CD4-positive, alpha-beta T cell treated with Interleukin-15 for 4 hours (primary cell): ENCODE results near the gene CD96.

Experiments
- DNase-seq: peaks from one replicate; pipeline ENCODE4 v3.0.0-alpha.2; 2020; ENCODE audit warnings: low spot score

CD96 gene

GRCh38 chr3:111676211-111677006 lies 134.4 kb downstream of the CD96 start:
- DNase-seq, result peak; percentile 36

GRCh38 chr3:111677007-111677392 lies 135.0 kb downstream of the CD96 start:
- no peak for DNase-seq

- no peak for DNase-seq
These were observed 139.8 kb downstream of the CD96 start for GRCh38 chr3:111681661-111682426.

GRCh38 chr3:111684640-111685039 lies 142.6 kb downstream of the CD96 start:
- DNase-seq, result no peak

GRCh38 chr3:111688190-111688800 lies 146.3 kb downstream of the CD96 start:
- DNase-seq, result no peak

GRCh38 chr3:111690242-111690641 lies 148.2 kb downstream of the CD96 start:
- peak; percentile 23 for DNase-seq

- DNase-seq, result peak; percentile 25
These were observed 149.4 kb downstream of the CD96 start for GRCh38 chr3:111691293-111691909.

GRCh38 chr3:111692593-111693552 lies 150.9 kb downstream of the CD96 start:
- no peak for DNase-seq

GRCh38 chr3:111694471-111694870 lies 152.5 kb downstream of the CD96 start:
- DNase-seq, result no peak

- peak; percentile 59 for DNase-seq
These were observed 153.7 kb downstream of the CD96 start for GRCh38 chr3:111695636-111696117.

- no peak for DNase-seq
These were observed 158.1 kb downstream of the CD96 start for GRCh38 chr3:111700054-111700453.

- DNase-seq, result no peak
These were observed 159.4 kb downstream of the CD96 start for GRCh38 chr3:111701292-111701906.
